NCI-H748 treated with DMSO at 0.1 percent for 48 hours (cell line): ENCODE data around the gene COG8.
A peak's percentile ranks its signal among the peaks of the same experiment; 100 is the strongest.

Source experiments
- DNase-seq: peaks from one replicate; lab custom pipeline; 2025; lab: John Stamatoyannopoulos, UW

COG8 gene

GRCh38 chr16:69286941-69287713, 52.2 kb downstream of the COG8 start:
- DNase-seq, result peak; percentile 11

DNA sequence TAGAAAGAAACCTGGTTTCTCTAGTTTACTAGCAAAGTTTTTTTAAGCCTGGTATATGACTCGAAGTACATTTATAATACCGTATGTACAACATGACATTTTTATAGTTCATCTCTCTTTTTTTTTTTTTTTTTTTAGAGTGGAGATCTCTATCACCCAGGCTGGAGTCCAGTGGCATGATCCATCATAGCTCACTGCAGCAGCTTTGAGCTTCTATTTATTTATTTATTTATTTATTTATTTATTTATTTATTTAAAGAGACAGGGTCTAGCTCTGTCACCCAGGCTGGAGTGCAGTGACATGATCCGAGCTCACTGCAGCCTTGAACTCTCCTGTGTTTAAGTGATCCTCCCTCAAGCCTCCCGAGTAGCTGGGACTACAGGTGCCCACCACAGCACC, 54.1 kb downstream of the COG8 start:
- DNase-seq, result no peak

- DNase-seq, result no peak
Observed at GRCh38 chr16:69283851-69284250, 55.5 kb downstream of the COG8 start.

GRCh38 chr16:69277413-69277812, 62.0 kb downstream of the COG8 start:
- DNase-seq, result no peak
